NCI-H187 treated with DMSO at 0.1 percent for 48 hours (cell line): ENCODE measurements around the gene MPDZ.

ENCODE experiments used
- DNase-seq: peaks from one replicate; lab custom pipeline; 2025; lab: John Stamatoyannopoulos, UW

MPDZ gene, protein sequence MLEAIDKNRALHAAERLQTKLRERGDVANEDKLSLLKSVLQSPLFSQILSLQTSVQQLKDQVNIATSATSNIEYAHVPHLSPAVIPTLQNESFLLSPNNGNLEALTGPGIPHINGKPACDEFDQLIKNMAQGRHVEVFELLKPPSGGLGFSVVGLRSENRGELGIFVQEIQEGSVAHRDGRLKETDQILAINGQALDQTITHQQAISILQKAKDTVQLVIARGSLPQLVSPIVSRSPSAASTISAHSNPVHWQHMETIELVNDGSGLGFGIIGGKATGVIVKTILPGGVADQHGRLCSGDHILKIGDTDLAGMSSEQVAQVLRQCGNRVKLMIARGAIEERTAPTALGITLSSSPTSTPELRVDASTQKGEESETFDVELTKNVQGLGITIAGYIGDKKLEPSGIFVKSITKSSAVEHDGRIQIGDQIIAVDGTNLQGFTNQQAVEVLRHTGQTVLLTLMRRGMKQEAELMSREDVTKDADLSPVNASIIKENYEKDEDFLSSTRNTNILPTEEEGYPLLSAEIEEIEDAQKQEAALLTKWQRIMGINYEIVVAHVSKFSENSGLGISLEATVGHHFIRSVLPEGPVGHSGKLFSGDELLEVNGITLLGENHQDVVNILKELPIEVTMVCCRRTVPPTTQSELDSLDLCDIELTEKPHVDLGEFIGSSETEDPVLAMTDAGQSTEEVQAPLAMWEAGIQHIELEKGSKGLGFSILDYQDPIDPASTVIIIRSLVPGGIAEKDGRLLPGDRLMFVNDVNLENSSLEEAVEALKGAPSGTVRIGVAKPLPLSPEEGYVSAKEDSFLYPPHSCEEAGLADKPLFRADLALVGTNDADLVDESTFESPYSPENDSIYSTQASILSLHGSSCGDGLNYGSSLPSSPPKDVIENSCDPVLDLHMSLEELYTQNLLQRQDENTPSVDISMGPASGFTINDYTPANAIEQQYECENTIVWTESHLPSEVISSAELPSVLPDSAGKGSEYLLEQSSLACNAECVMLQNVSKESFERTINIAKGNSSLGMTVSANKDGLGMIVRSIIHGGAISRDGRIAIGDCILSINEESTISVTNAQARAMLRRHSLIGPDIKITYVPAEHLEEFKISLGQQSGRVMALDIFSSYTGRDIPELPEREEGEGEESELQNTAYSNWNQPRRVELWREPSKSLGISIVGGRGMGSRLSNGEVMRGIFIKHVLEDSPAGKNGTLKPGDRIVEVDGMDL (N-terminal part only)

DNA sequence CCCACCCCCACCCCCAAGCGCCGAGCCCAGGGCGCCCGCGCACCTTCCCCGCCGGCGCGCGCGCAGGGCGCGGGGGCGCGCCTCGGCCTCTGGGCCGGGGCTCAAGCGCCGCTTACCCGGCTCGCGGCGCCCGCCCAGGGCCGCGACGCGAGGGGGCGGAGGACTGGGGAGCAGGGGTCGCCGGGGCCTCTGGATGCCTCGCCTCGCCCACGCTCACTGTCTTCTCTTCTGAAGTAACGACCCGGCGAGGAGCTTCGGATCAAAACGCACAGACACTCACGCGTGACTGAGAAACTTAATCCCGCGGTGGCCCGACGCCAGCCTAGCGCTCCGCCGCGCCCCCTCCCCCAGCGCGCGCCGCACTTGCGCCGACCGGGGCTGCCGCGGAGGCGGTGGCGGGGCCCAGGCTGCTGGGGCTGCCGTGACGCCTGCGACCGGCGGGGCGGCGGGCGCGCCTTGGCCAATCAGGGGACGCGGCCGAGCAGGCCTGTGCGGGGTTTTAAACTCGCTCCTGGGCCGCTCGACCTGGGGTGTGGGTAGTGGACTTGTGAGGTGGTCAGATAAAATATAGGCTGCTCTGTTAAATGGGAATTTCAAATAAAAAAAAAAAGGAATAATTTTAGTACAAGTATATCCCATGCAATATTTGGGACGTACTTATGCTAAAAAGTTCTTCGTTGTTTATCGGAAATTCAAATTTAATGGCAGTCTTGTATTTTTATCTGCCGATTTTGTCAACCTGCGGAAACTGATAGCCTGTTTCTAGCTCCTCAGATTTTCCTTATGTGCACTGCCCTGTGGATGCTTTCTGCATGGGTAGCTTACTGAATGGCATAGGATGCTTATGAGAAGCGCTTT, at the start of gene MPDZ:
MPDZ (minus strand) TSS at position 409 of the 858 bp plus-strand sequence. CDS start 29,377 bp downstream, outside the sequence.
- no peak for DNase-seq

GRCh38 chr9:13324988-13325387, 45.5 kb upstream of the MPDZ start:
- no peak for DNase-seq

GRCh38 chr9:13322828-13323550, 43.5 kb upstream of the MPDZ start:
- DNase-seq, result no peak

DNA sequence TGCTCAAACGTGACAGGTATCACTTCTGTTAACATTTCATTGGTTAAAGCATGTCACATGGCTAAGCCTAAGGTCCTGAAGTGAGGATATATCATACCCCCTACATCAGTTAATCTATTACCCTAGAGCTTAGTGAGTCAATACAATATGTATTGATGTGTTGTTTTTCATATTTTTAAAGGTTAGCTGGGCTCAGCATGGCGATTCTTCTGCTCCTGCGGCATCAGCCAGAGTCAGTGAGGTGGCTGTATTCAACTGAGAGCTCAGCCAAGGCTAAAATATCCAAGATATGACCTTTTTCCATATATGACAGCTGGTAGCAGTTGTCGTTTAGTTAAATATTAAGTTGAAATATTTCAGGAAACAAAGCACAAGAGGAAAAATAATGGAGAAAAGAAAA, 38.5 kb upstream of the MPDZ start:
- DNase-seq, result no peak

GRCh38 chr9:13296972-13297371, 17.5 kb upstream of the MPDZ start:
- no peak for DNase-seq

DNA sequence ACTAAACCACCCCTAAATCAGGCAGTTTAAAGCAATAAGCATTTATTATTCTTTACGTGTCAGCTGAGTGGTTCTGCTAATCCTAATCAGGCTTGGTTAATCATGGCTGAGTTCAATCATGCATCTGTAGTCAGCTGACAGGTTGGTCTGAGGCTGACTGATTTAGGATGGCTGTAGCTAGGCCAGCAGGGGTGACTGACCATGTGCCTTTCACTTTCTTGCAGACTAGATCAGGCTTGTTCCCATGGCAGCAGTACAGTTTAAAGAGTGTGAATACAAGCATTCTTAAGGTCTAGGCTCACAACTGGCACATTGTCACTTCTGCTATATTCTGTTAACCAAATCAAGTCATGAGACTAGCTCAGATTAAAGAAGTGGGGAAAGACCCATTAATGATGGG, 16.1 kb upstream of the MPDZ start:
- no peak for DNase-seq

DNA sequence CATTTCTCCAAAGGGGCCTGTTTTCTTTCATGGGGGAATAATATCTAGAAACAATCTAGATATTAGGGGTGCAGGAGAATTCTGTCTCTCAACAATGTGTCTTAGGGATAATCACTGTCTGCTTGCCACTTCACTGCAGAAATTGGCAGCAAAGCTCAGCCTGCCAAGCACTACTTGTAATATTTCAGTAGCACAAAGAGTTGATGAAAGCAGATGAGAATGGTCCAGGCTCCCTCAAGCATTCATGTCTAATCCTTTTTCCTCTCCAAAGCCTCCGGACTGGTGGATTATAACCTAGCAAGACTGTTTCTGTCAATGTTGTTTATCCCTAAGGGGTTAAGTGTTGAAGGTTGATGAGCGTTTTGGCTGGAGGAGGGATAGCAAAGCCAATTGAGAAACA, 13.3 kb upstream of the MPDZ start:
- DNase-seq, result no peak

DNA sequence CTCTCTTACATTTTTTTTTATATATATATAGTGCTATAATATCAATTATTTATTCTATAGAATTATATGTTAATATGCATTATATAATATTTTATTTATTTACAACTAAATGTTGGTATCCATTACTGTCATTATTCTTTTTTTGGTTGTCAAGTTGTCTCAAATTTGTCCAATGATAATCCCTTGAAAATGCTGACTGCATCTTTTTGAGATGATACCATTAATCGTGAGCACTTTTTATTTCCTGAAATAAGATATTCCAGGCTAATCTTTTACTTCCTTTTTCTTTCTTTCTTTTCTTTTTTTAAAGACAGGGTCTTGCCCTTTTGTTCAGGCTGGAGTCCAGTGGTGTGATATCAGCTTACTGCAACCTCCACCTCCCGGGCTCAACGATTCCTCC, 12.7 kb upstream of the MPDZ start:
- DNase-seq, result no peak

DNA sequence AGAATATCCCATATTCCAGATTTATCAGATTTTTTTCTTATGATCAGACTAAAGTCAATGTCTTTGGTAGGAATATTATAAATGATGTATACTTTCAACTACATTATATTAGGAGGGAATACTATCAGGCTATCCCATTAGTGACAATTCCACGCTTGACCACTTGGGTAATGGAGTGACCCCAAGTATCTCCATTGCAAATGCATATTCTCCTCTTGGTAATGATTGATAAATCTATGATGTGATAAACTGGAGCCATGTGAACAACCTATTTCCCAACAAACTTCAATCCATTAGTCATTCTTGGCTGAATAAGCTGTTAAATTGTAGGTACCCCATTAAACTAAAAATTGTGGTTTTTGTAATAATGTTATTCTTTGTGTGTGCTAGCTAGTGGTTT, 12.2 kb upstream of the MPDZ start:
- DNase-seq, result no peak

DNA sequence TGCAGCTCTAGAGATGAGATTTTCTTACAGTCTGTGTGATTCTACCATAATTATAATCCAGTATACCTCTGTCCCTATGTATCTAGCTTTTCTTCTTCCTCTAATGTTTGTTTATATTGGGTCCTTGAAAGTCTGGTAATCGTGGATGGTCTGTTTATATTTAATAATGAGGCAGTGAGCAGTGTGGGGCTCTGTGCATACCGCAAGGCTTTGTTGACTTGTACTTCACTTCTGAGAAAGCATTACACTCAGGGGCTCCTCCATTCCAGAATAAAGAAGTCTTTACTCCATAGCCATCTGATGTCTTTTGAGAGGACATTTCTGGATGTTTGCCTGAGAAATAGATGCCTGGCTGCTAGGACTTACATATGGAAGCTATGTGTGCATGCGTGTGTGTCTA, 4.5 kb upstream of the MPDZ start:
- DNase-seq, result no peak

DNA sequence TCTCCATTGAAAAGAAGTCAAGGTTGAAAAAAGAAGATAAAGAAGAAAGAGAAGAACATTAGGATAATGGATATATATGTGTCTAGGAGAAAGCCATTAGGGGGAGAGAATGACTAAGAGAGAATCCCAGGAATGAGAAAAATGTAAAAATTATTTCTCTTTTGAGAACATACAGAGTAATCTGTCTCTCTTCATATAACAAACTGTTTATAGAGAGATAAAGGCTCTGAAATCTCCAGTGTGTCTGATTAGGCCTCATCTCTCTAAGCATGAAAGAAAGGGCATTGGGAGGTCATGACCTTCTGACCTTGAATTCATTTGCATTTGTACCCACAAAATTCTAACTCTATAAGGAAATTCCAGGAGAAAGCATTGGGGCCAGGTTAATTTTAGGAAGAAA, 3.5 kb upstream of the MPDZ start:
- no peak for DNase-seq

GRCh38 chr9:13281356-13282016, 2.0 kb upstream of the MPDZ start:
- no peak for DNase-seq

DNA sequence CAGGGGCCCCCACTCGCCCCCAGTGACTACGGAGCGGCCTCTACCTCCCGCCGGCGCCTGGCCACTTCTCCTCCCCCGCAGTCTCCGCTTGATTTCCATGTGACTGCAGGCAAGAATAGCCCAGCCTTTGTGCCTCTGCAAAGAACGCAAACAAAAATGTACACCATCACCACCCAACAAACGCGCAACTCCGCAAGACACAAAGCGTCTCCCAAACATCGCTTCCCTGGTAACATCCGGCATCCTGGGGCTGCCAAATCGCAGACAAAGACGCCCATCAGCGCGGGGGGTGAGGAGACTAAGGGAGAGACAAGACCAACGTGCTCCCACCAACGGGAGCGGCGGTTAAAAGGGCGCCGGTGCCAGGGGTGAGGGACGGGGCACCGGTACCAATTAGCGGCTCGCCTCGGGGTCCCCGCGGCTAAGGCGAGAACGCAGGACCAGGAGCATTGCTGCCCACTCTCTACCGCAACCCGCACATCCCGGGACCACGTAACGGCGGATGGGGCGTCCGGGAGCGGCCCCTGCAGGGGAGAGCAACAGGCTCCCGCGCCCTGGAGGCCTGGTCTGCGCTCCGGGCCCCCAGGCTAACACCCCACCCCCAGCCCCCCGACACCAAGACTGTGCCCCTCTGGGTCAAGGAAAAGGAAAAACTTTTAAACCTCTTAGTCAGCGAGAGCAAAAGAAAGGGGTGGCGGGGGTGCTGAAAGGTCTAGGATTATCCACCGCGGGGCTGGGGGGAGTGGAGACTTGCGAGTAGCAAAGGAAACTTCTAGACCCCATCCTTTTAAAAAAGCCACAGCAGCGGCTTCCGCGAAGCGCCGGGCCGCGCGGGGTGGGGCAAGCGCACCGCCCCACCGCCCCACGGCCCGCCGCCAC, 885 bp downstream of the MPDZ start:
- DNase-seq, result no peak

GRCh38 chr9:13278023-13278367, 1.5 kb downstream of the MPDZ start:
- DNase-seq, result no peak

DNA sequence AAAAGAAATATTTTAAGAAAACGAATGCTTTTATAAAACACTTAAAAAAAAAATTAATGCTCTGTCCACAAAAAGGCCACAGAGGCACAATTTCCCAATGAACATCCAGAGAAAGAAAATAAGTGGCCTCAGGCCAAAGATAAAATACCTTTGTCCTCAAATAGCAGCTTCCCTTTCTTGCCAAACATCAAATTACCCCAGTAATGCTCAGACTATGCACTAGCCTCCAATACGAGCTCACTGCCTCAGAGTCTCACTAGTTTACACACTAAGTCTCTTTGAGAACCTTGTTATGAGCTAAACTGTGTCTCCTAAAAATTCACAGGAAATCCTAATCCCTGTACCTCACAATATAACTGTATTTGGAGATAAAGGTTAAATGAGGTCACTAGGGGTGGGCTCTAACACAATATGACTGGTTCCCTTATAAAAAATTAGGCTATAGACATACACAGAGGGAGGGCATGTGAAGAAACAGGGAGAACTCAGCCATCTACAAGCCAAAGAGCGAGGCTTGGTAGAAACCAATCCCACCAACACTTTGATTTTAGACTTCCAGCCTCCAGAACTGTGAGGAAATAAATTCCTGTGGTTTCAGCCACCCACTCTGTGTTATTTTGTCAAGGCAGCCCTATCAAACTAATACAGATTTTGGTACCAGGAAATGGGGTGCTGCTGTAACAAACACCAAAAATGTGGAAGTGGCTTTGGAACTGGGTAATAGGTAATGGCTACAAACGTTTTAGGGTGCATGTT, 4.4 kb downstream of the MPDZ start:
- DNase-seq, result no peak

GRCh38 chr9:13270734-13271133, 8.8 kb downstream of the MPDZ start:
- no peak for DNase-seq

GRCh38 chr9:13269589-13270452, 9.7 kb downstream of the MPDZ start:
- DNase-seq, result no peak

DNA sequence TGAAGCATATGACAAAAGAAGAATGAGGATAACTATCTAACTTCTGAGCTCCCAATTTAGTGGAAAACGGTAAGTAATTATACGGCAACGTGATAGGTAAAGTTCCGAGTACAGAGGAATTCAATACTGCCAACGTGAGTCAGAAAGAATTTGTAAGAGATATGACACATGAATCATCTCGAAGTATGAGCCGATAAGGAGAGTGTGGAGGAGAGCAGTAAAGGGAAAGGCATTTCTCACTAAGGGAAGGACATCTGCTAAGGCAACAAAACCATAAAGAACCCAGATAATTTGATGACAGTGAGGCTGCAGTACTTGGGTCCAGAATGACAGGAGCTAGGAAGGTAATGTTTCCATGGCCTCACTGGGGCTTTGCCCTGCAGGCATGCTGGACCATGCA, 11.0 kb downstream of the MPDZ start:
- no peak for DNase-seq
